K562 (cell line): ENCODE data around the gene CD151. TPM values are rescaled to one million over a fixed set of nuclear protein-coding genes. Genes with fewer than 3 reads are reported as not detected.

Experiments used
- CBFA2T2 ChIP-seq: fragments of 450-650 bp; conservative IDR thresholded peaks from 2 replicates; pipeline ENCODE4 v1.6.1; 2017; ENCODE audit warnings: mild to moderate bottlenecking
- CXXC5 ChIP-seq: fragments of 250-450 bp; sonication (Bioruptor Pico); IDR thresholded peaks from 2 replicates; pipeline ENCODE4 v1.8.0; 2022; ENCODE audit warnings: inconsistent platforms, mild to moderate bottlenecking, moderate library complexity
- ERF ChIP-seq: fragments of 450-650 bp; formaldehyde crosslinking; IDR thresholded peaks from 2 replicates; pipeline ENCODE4 v1.4.0; 2020; ENCODE audit warnings: mild to moderate bottlenecking, mixed read lengths
- FOXM1 ChIP-seq, 2 experiments: fragments of 450-650 bp in 1 of 2; sonication (generic) in 1 of 2; formaldehyde crosslinking in 1 of 2; IDR thresholded peaks; 2 replicates each; pipeline versions ENCODE4 v1.6.1 to v1.9.0; 2017 to 2022; ENCODE audit warnings: low read depth in 2 of 2, mild to moderate bottlenecking in 2 of 2, missing genetic modification reagents in 1 of 2, moderate library complexity in 1 of 2
- GABPA ChIP-seq: fragments of 200-800 bp; sonication (Bioruptor generic); conservative IDR thresholded peaks from 2 replicates; pipeline ENCODE4 v1.6.1; 2016; ENCODE audit warnings: low read depth, missing genetic modification characterization, missing compliant biosample characterization
- HIVEP1 ChIP-seq: fragments of 250-450 bp; sonication (Bioruptor Pico); IDR thresholded peaks from 2 replicates; pipeline ENCODE4 v1.4.0; 2020; ENCODE audit warnings: mild to moderate bottlenecking
- MAZ ChIP-seq, 2 experiments: fragments of 450-650 bp in 1 of 2; sonication (generic) in 1 of 2; formaldehyde crosslinking; IDR thresholded peaks in 1 of 2; conservative IDR thresholded peaks in 1 of 2; 2 replicates each; pipeline versions ENCODE4 v1.4.0 to v1.5.0; 2020; ENCODE audit warnings: mild to moderate bottlenecking in 1 of 2, missing genetic modification reagents in 1 of 2
- PCBP1 ChIP-seq: fragments of 200-400 bp; formaldehyde crosslinking; IDR thresholded peaks from 2 replicates; pipeline ENCODE4 v1.6.1; 2018; ENCODE audit warnings: mild to moderate bottlenecking, low read depth, low read length; ENCODE audit not compliant: poor library complexity, severe bottlenecking
- SMARCA5 ChIP-seq: fragments of 450-650 bp; IDR thresholded peaks from 2 replicates; pipeline ENCODE4 v1.6.1; 2016
- TBP ChIP-seq: optimal IDR thresholded peaks from 2 replicates; pipeline ENCODE3; 2011; ENCODE audit warnings: low read depth, low read length, improper control_type of control experiment
- ZFP30 ChIP-seq: fragments of 250-450 bp; sonication (Bioruptor Pico); IDR thresholded peaks from 2 replicates; pipeline ENCODE4 v1.8.0; 2022; ENCODE audit warnings: moderate library complexity, mild to moderate bottlenecking, inconsistent platforms, borderline replicate concordance
- ZNF311 ChIP-seq: fragments of 250-450 bp; sonication (Bioruptor Pico); IDR thresholded peaks from 2 replicates; pipeline ENCODE4 v1.4.0; 2020; ENCODE audit warnings: mild to moderate bottlenecking, moderate library complexity
- ZNF76 ChIP-seq: fragments of 250-450 bp; sonication (Bioruptor Pico); IDR thresholded peaks from 2 replicates; pipeline ENCODE4 v1.4.0; 2020; ENCODE audit warnings: mild to moderate bottlenecking, moderate library complexity, borderline replicate concordance
- ZNF780A ChIP-seq: fragments of 250-450 bp; sonication (Bioruptor Pico); IDR thresholded peaks from 2 replicates; pipeline ENCODE4 v1.5.0; 2021; ENCODE audit warnings: mild to moderate bottlenecking
- polyA plus RNA-seq, 8 experiments: library from polyadenylated mRNA; depleted of rRNA in 4 of 8; stranded (reverse) in 5 of 8; unstranded in 3 of 8; fragments of >200 nt; fragmentation: Nextera tagmentation in 2 of 8; fragmentation: Illumina TruSeq in 1 of 8; extraction: Ambion mirVana in 2 of 8; extraction: Trizol in 1 of 8; gene quantifications; 2 replicates each; pipeline versions ENCODE4 v1.2.1 to v1.2.3, GENCODE V29; 2011 to 2014; ENCODE audit warnings: inconsistent platforms in 1 of 8, missing spikeins in 1 of 8
- total RNA-seq, 7 experiments: library from RNA; depleted of rRNA in 6 of 7; stranded (reverse); fragments of >200 nt in 6 of 7; fragmentation: Illumina TruSeq in 2 of 7; extraction: Trizol in 2 of 7; gene quantifications; 2 replicates each; pipeline versions ENCODE4 v1.2.1 to v1.2.3, GENCODE V29; 2011 to 2021; ENCODE audit warnings: low replicate concordance in 1 of 7
- TF ChIP-seq, protein P1 (sequence below), 2 experiments: IDR thresholded peaks; 2 replicates each; pipeline ENCODE4 v1.6.1; 2011; ENCODE audit warnings: borderline replicate concordance in 1 of 2, control low read depth in 1 of 2, low read depth in 1 of 2, low read length in 1 of 2, mild to moderate bottlenecking in 1 of 2, mixed read lengths in 1 of 2, moderate library complexity in 1 of 2; ENCODE audit not compliant: insufficient read depth in 1 of 2, insufficient read length in 1 of 2, poor library complexity in 1 of 2, severe bottlenecking in 1 of 2; ENCODE audit errors: extremely low read depth in 1 of 2
- TF ChIP-seq, protein P2 (sequence below): sonication (generic); formaldehyde crosslinking; IDR thresholded peaks from 2 replicates; pipeline ENCODE4 v1.8.1; 2023; ENCODE audit warnings: mild to moderate bottlenecking, missing genetic modification reagents, moderate library complexity
- TF ChIP-seq, protein P3 (sequence below), 2 experiments: fragments of 450-650 bp; conservative IDR thresholded peaks; 2 replicates each; pipeline ENCODE4 v1.6.1; 2017; ENCODE audit warnings: mild to moderate bottlenecking in 2 of 2, moderate library complexity in 2 of 2
- TF ChIP-seq, protein P4 (sequence below): fragments of 450-650 bp; IDR thresholded peaks from one replicate; pipeline ENCODE4 v1.6.1; 2018; ENCODE audit warnings: mild to moderate bottlenecking, moderate library complexity; ENCODE audit not compliant: partially characterized antibody
- TF ChIP-seq, protein P5 (sequence below), 2 experiments: fragments of 450-650 bp in 1 of 2; sonication (generic) in 1 of 2; formaldehyde crosslinking in 1 of 2; IDR thresholded peaks in 1 of 2; conservative IDR thresholded peaks in 1 of 2; 2 replicates each; pipeline versions ENCODE4 v1.6.1 to v1.8.1; 2016 to 2023; ENCODE audit warnings: mild to moderate bottlenecking in 2 of 2, moderate library complexity in 2 of 2, inconsistent platforms in 1 of 2, missing genetic modification reagents in 1 of 2

CD151 gene
- total and polyA plus RNA-seq, 9 of the 15 experiments (the other 6 are each of a cell fraction or from before 2014, with no cell fraction given) = 2.3 to 187 (median 140) TPM

DNA sequence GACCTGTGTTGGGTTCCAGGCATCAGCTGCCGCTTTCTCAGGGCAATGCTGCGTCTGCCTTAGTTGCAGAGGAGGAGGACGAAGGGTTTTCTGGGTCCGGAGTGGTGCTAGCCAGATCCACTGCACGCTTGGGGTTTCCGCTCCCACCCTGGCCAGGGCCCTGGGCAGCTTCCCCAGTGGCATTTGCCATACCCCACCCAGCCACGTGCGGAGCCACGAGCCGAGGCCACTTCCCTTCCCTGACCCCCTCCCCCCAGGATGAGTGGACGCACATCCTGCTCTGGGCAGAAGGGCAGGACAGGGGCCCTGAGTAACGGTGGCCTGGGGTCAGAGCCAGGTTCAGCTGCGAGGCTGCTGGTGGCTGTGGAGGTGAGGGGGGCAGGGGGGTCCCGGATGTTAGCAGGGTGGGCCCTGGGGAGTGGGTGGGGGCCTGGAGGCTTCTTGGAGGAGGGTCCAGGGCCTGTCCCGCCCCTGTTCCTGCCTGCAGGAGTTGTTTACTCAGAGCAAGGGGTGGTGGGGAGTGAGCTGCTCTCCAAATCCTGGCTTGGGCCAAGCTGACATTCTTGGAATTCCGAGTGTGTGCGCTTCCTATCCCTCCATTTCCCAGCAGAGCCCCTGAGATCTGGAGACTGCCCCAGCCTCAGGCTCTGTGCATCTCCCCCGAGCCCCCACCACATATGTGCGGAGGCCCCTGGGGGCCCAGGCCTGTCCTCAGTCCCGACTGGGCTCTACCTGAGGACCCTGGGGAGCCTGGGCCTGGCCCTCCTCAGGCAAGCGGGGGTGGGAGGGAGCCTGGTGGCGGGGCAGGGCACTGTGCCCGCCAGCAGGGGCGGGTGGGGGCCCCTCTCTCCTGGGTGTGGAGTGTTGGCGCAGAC, 11.3 kb downstream of the CD151 start (continued):
- TF ChIP-seq, protein P1, sequence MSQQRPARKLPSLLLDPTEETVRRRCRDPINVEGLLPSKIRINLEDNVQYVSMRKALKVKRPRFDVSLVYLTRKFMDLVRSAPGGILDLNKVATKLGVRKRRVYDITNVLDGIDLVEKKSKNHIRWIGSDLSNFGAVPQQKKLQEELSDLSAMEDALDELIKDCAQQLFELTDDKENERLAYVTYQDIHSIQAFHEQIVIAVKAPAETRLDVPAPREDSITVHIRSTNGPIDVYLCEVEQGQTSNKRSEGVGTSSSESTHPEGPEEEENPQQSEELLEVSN (IDR thresholded peaks at IDR 0.05; ENCODE audit: borderline replicate concordance in 1 of 2, extremely low read depth in 1 of 2, insufficient read depth in 1 of 2, insufficient read length in 1 of 2, low read depth in 1 of 2, low read length in 1 of 2, poor library complexity in 1 of 2, severe bottlenecking in 1 of 2) = peak; percentile 25 to 59
- TF ChIP-seq CXXC5 (CRISPR knock-in tag) (peak; percentile 34; the same call in 1 of the 2 replicates), CBFA2T2 (no peak), ZNF780A (CRISPR knock-in tag) (no peak), PCBP1 (no peak), TBP (no peak), ERF (CRISPR knock-in tag) (0 out of 2 replicates have a peak, but pooled peaks have one; percentile 21), FOXM1 (IDR thresholded peaks at IDR 0.05; ENCODE audit: low read depth) (no peak), FOXM1 (CRISPR knock-in tag; IDR thresholded peaks at IDR 0.05; ENCODE audit: low read depth) (no peak), ZFP30 (no peak), HIVEP1 (CRISPR knock-in tag) (no peak), MAZ (CRISPR knock-in tag; conservative IDR thresholded peaks at IDR 0.05 in 1 of 2, IDR thresholded peaks at IDR 0.05 in 1 of 2) (peak; percentile 30 to 63; a peak in 3 of 4 replicates), GABPA (peak; percentile 53; the same call in 1 of the 2 replicates), SMARCA5 (no peak), ZNF311 (CRISPR knock-in tag) (peak; percentile 52; the same call in 1 of the 2 replicates), ZNF76 (CRISPR knock-in tag) (no peak)
- TF ChIP-seq, protein P2, sequence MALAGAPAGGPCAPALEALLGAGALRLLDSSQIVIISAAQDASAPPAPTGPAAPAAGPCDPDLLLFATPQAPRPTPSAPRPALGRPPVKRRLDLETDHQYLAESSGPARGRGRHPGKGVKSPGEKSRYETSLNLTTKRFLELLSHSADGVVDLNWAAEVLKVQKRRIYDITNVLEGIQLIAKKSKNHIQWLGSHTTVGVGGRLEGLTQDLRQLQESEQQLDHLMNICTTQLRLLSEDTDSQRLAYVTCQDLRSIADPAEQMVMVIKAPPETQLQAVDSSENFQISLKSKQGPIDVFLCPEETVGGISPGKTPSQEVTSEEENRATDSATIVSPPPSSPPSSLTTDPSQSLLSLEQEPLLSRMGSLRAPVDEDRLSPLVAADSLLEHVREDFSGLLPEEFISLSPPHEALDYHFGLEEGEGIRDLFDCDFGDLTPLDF = no peak
- TF ChIP-seq, protein P3, sequence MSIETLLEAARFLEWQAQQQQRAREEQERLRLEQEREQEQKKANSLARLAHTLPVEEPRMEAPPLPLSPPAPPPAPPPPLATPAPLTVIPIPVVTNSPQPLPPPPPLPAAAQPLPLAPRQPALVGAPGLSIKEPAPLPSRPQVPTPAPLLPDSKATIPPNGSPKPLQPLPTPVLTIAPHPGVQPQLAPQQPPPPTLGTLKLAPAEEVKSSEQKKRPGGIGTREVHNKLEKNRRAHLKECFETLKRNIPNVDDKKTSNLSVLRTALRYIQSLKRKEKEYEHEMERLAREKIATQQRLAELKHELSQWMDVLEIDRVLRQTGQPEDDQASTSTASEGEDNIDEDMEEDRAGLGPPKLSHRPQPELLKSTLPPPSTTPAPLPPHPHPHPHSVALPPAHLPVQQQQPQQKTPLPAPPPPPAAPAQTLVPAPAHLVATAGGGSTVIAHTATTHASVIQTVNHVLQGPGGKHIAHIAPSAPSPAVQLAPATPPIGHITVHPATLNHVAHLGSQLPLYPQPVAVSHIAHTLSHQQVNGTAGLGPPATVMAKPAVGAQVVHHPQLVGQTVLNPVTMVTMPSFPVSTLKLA (conservative IDR thresholded peaks at IDR 0.05) = peak in 1 of 2 experiments; percentile 75
- TF ChIP-seq, protein P4, sequence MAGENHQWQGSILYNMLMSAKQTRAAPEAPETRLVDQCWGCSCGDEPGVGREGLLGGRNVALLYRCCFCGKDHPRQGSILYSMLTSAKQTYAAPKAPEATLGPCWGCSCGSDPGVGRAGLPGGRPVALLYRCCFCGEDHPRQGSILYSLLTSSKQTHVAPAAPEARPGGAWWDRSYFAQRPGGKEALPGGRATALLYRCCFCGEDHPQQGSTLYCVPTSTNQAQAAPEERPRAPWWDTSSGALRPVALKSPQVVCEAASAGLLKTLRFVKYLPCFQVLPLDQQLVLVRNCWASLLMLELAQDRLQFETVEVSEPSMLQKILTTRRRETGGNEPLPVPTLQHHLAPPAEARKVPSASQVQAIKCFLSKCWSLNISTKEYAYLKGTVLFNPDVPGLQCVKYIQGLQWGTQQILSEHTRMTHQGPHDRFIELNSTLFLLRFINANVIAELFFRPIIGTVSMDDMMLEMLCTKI = no peak
- TF ChIP-seq, protein P5, sequence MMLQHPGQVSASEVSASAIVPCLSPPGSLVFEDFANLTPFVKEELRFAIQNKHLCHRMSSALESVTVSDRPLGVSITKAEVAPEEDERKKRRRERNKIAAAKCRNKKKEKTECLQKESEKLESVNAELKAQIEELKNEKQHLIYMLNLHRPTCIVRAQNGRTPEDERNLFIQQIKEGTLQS (IDR thresholded peaks at IDR 0.05) = no peak
- TF ChIP-seq, protein P5 (CRISPR knock-in tag; conservative IDR thresholded peaks at IDR 0.05) = no peak
